Measurements from ENCODE around the gene VEPH1. TPM values are rescaled to one million over a fixed set of nuclear protein-coding genes. Genes with fewer than 3 reads are reported as not detected.

Gene VEPH1
- total RNA-seq, 5 donors from 2014 or later (not counting 1 experiment from before 2014, with no cell fraction given), result 0.33 to 0.67 (median 0.35) TPM; not detected in 2

- no peak overlapping the region for H3K4me3 Mint-ChIP-seq
- ATAC-seq (replicated peaks in 1 of 4) (no peak), DNase-seq (no peak)
- Histone ChIP-seq H3K4me3 (ENCODE audit: control insufficient read depth in 1 of 2, extremely low read depth in 1 of 2, low read length in 1 of 2) (no peak overlapping the region), H3K4me1 (ENCODE audit: control insufficient read depth in 1 of 2, extremely low read depth in 1 of 2, insufficient read depth in 2 of 2, low read length in 2 of 2) (no peaks in the 10 kb centered on the region), H3K27ac (ENCODE audit: low read length) (no peak overlapping the region), H3K36me3 (ENCODE audit: control insufficient read depth in 2 of 2, extremely low read depth in 1 of 2, insufficient read depth in 1 of 2, low read length in 1 of 2) (no peaks in the 10 kb centered on the region), H3K9me3 (no peaks in the 10 kb centered on the region), H3K27me3 (replicated peaks in 1 of 2; ENCODE audit: control insufficient read depth in 2 of 2, extremely low read depth in 1 of 2, insufficient read depth in 2 of 2, low read length in 1 of 2) (no peaks in the 10 kb centered on the region)
- no CpG with 5 or more reads among the region's 3 CpGs for WGBS (ENCODE audit: insufficient coverage)
- peaks cover 3 to 4% of the 10 kb centered on the region in 2 donors for H3K27me3 Mint-ChIP-seq
- POLR2A ChIA-PET, result no interaction called here
- no peaks in the 10 kb centered on the region for H3K4me1 Mint-ChIP-seq
- H3K27ac Mint-ChIP-seq, result no peak overlapping the region
- CTCF ChIA-PET, result no interaction called here
- no peaks in the 10 kb centered on the region for H3K36me3 Mint-ChIP-seq
- H3K9me3 Mint-ChIP-seq, result no peaks in the 10 kb centered on the region
Observed at GRCh38 chr3:157443905-157444796, 59.1 kb downstream of the VEPH1 start.

- POLR2A ChIA-PET, result no interaction called here
- no CpG with 5 or more reads among the region's 2 CpGs for WGBS (ENCODE audit: insufficient coverage)
Observed at GRCh38 chr3:157442729-157443128, 60.5 kb downstream of the VEPH1 start.

GRCh38 chr3:157441102-157441624 is 62.1 kb downstream of the VEPH1 start:
- ATAC-seq (replicated peaks in 1 of 4), result no peak
- H3K4me1 ChIP-seq (ENCODE audit: control insufficient read depth in 1 of 2, extremely low read depth in 1 of 2, insufficient read depth in 2 of 2, low read length in 2 of 2), result peaks cover 5 to 6% of the 10 kb centered on the region in 2 experiments
- H3K9me3 ChIP-seq, result no peaks in the 10 kb centered on the region
- no peak overlapping the region for H3K4me3 ChIP-seq (ENCODE audit: control insufficient read depth in 1 of 2, extremely low read depth in 1 of 2, low read length in 1 of 2)
- Mint-ChIP-seq H3K4me1 (peaks cover 3 to 10% (median 5%) of the 10 kb centered on the region in 3 donors), H3K36me3 (no peaks in the 10 kb centered on the region), H3K27me3 (peaks cover 21 to 29% of the 10 kb centered on the region in 2 donors), H3K9me3 (no peaks in the 10 kb centered on the region), H3K27ac (no peak overlapping the region), H3K4me3 (no peak overlapping the region)
- H3K36me3 ChIP-seq (ENCODE audit: control insufficient read depth in 2 of 2, extremely low read depth in 1 of 2, insufficient read depth in 1 of 2, low read length in 1 of 2), result no peaks in the 10 kb centered on the region
- peaks cover 2 to 16% of the 10 kb centered on the region in 2 experiments for H3K27me3 ChIP-seq (replicated peaks in 1 of 2; ENCODE audit: control insufficient read depth in 2 of 2, extremely low read depth in 1 of 2, insufficient read depth in 2 of 2, low read length in 1 of 2)
- no peak overlapping the region for H3K27ac ChIP-seq (ENCODE audit: low read length)
- ChIA-PET POLR2A (no interaction called here), CTCF (no interaction called here)
- no peak for DNase-seq
- WGBS (ENCODE audit: insufficient coverage), result 92% methylated on average over 1 of the region's 2 CpGs

More at GRCh38 chr3:157442729-157443128, 60.5 kb downstream of the VEPH1 start:
- no peak overlapping the region for H3K27ac Mint-ChIP-seq
- H3K4me3 ChIP-seq (ENCODE audit: control insufficient read depth in 1 of 2, extremely low read depth in 1 of 2, low read length in 1 of 2), result no peak overlapping the region
- H3K9me3 ChIP-seq, result no peaks in the 10 kb centered on the region
- DNase-seq, result no peak
- no peak overlapping the region for H3K27ac ChIP-seq (ENCODE audit: low read length)
- no peaks in the 10 kb centered on the region for H3K36me3 ChIP-seq (ENCODE audit: control insufficient read depth in 2 of 2, extremely low read depth in 1 of 2, insufficient read depth in 1 of 2, low read length in 1 of 2)
- H3K4me1 ChIP-seq (ENCODE audit: control insufficient read depth in 1 of 2, extremely low read depth in 1 of 2, insufficient read depth in 2 of 2, low read length in 2 of 2), result peaks cover 2 to 5% of the 10 kb centered on the region in 2 experiments
- no peak overlapping the region for H3K4me3 Mint-ChIP-seq
- no peaks in the 10 kb centered on the region for H3K9me3 Mint-ChIP-seq
- CTCF ChIA-PET, result interaction anchor here in 1 of 2 donors (0.6 kb wide), 1 partner anchor 9 kb away, joined by 3 read pairs; no protein-coding TSS in a partner anchor
- H3K36me3 Mint-ChIP-seq, result no peaks in the 10 kb centered on the region
- H3K27me3 Mint-ChIP-seq, result peaks cover 10 to 17% of the 10 kb centered on the region in 2 donors
- ATAC-seq (replicated peaks in 1 of 4), result no peak
- peaks cover 0 to 8% of the 10 kb centered on the region in 2 experiments for H3K27me3 ChIP-seq (replicated peaks in 1 of 2; ENCODE audit: control insufficient read depth in 2 of 2, extremely low read depth in 1 of 2, insufficient read depth in 2 of 2, low read length in 1 of 2)
- H3K4me1 Mint-ChIP-seq, result no peaks in the 10 kb centered on the region

- ChIA-PET POLR2A (no interaction called here), CTCF (no interaction called here)
- Histone ChIP-seq H3K4me3 (ENCODE audit: control insufficient read depth in 1 of 2, extremely low read depth in 1 of 2, low read length in 1 of 2) (peak overlapping the region in 1 of 2 donors; percentile 39), H3K4me1 (ENCODE audit: control insufficient read depth in 1 of 2, extremely low read depth in 1 of 2, insufficient read depth in 2 of 2, low read length in 2 of 2) (peaks cover 5 to 6% of the 10 kb centered on the region in 2 experiments), H3K9me3 (no peaks in the 10 kb centered on the region), H3K27ac (ENCODE audit: low read length) (no peak overlapping the region), H3K36me3 (ENCODE audit: control insufficient read depth in 2 of 2, extremely low read depth in 1 of 2, insufficient read depth in 1 of 2, low read length in 1 of 2) (no peaks in the 10 kb centered on the region), H3K27me3 (replicated peaks in 1 of 2; ENCODE audit: control insufficient read depth in 2 of 2, extremely low read depth in 1 of 2, insufficient read depth in 2 of 2, low read length in 1 of 2) (peaks cover 2 to 16% of the 10 kb centered on the region in 2 experiments)
- no peak overlapping the region for H3K27ac Mint-ChIP-seq
- H3K36me3 Mint-ChIP-seq, result no peaks in the 10 kb centered on the region
- ATAC-seq (replicated peaks in 1 of 4), result no peak
- 2% methylated on average over 9 of the region's 22 CpGs for WGBS (ENCODE audit: insufficient coverage)
- peaks cover 3 to 10% (median 5%) of the 10 kb centered on the region in 3 donors for H3K4me1 Mint-ChIP-seq
- H3K9me3 Mint-ChIP-seq, result no peaks in the 10 kb centered on the region
- H3K27me3 Mint-ChIP-seq, result peaks cover 26 to 41% of the 10 kb centered on the region in 2 donors
- DNase-seq, result no peak
- no peak overlapping the region for H3K4me3 Mint-ChIP-seq
Observed at GRCh38 chr3:157438194-157438730, 65.0 kb downstream of the VEPH1 start.

GRCh38 chr3:157436583-157437291 is 66.5 kb downstream of the VEPH1 start, which contains the start of gene PTX3:
Gene PTX3, plus strand, starts transcription at chr3:157436850. Its CDS starts 84 bp downstream, at chr3:157436934.
- Histone ChIP-seq H3K36me3 (ENCODE audit: control insufficient read depth in 2 of 2, extremely low read depth in 1 of 2, insufficient read depth in 1 of 2, low read length in 1 of 2) (no peaks in the 10 kb centered on the region), H3K4me3 (ENCODE audit: control insufficient read depth in 1 of 2, extremely low read depth in 1 of 2, low read length in 1 of 2) (peak within 1 kb of the TSS in 1 of 2 donors; percentile 39), H3K27ac (ENCODE audit: low read length) (no peak within 1 kb of the TSS), H3K27me3 (replicated peaks in 1 of 2; ENCODE audit: control insufficient read depth in 2 of 2, extremely low read depth in 1 of 2, insufficient read depth in 2 of 2, low read length in 1 of 2) (peaks cover 2 to 16% of the 10 kb centered on the region in 2 experiments), H3K9me3 (no peaks in the 10 kb centered on the region), H3K4me1 (ENCODE audit: control insufficient read depth in 1 of 2, extremely low read depth in 1 of 2, insufficient read depth in 2 of 2, low read length in 2 of 2) (peaks cover 5 to 6% of the 10 kb centered on the region in 2 experiments)
- ChIA-PET POLR2A (no interaction called here), CTCF (no interaction called here)
- Mint-ChIP-seq H3K4me1 (peaks cover 3 to 10% (median 5%) of the 10 kb centered on the region in 3 donors), H3K27ac (no peak within 1 kb of the TSS), H3K36me3 (no peaks in the 10 kb centered on the region), H3K9me3 (no peaks in the 10 kb centered on the region), H3K4me3 (peak within 1 kb of the TSS in 1 of 3 donors; percentile 29), H3K27me3 (peaks cover 27 to 41% of the 10 kb centered on the region in 2 donors)
- ATAC-seq (replicated peaks in 1 of 4) (no peak), DNase-seq (peak in 2 of 35 experiments; percentile 3 to 20)
- 8% methylated on average over 13 of the region's 15 CpGs for WGBS (ENCODE audit: insufficient coverage)

GRCh38 chr3:157429708-157430107 is 73.5 kb downstream of the VEPH1 start:
- no peak overlapping the region for H3K4me3 ChIP-seq (ENCODE audit: control insufficient read depth in 1 of 2, extremely low read depth in 1 of 2, low read length in 1 of 2)
- ChIA-PET POLR2A (no interaction called here), CTCF (no interaction called here)
- Mint-ChIP-seq H3K27ac (no peak overlapping the region), H3K4me1 (no peaks in the 10 kb centered on the region), H3K36me3 (no peaks in the 10 kb centered on the region), H3K9me3 (peaks cover 0 to 3% (median under 1%) of the 10 kb centered on the region in 3 donors), H3K4me3 (no peak overlapping the region), H3K27me3 (peaks cover 5 to 10% of the 10 kb centered on the region in 2 donors)
- H3K36me3 ChIP-seq (ENCODE audit: control insufficient read depth in 2 of 2, extremely low read depth in 1 of 2, insufficient read depth in 1 of 2, low read length in 1 of 2), result no peaks in the 10 kb centered on the region
- no peak overlapping the region for H3K27ac ChIP-seq (ENCODE audit: low read length)
- ATAC-seq (replicated peaks in 1 of 4) (no peak), DNase-seq (no peak)
- no peaks in the 10 kb centered on the region for H3K9me3 ChIP-seq
- H3K4me1 ChIP-seq (ENCODE audit: control insufficient read depth in 1 of 2, extremely low read depth in 1 of 2, insufficient read depth in 2 of 2, low read length in 2 of 2), result no peaks in the 10 kb centered on the region
- no CpG with 5 or more reads among the region's 2 CpGs for WGBS (ENCODE audit: insufficient coverage)
- H3K27me3 ChIP-seq (replicated peaks in 1 of 2; ENCODE audit: control insufficient read depth in 2 of 2, extremely low read depth in 1 of 2, insufficient read depth in 2 of 2, low read length in 1 of 2), result no peaks in the 10 kb centered on the region
